HepG2 (cell line): Measurements from ENCODE around the gene TADA2A. TPM values are rescaled to one million over a fixed set of nuclear protein-coding genes. Genes with fewer than 3 reads are reported as not detected.

Experiments
- ARNTL ChIP-seq: sonication (generic); formaldehyde crosslinking; IDR thresholded peaks from 2 replicates; pipeline ENCODE4 v1.4.0; 2020; ENCODE audit warnings: mild to moderate bottlenecking, missing genetic modification reagents
- CEBPG ChIP-seq: IDR thresholded peaks from 2 replicates; pipeline ENCODE4 v1.6.1; 2016
- CREM ChIP-seq, 2 experiments: sonication (generic) in 1 of 2; formaldehyde crosslinking in 1 of 2; IDR thresholded peaks; 2 replicates each; pipeline versions ENCODE4 v1.4.0 to v1.6.1; 2016 to 2020; ENCODE audit warnings: antibody characterized with exemption in 1 of 2, mild to moderate bottlenecking in 1 of 2, missing genetic modification reagents in 1 of 2
- GABPA ChIP-seq, 2 experiments: IDR thresholded peaks; 2 replicates each; pipeline ENCODE4 v1.6.1; 2011 to 2016; ENCODE audit warnings: low read depth in 2 of 2, low read length in 1 of 2, missing biosample characterization in 1 of 2, missing genetic modification characterization in 1 of 2
- MAFF ChIP-seq: IDR thresholded peaks from 2 replicates; pipeline ENCODE4 v1.6.1; 2011; ENCODE audit warnings: low read depth, low read length, improper control_type of control experiment
- MYC ChIP-seq: sonication (generic); formaldehyde crosslinking; IDR thresholded peaks from 2 replicates; pipeline ENCODE4 v1.9.0; 2021; ENCODE audit warnings: missing genetic modification reagents, borderline replicate concordance
- PRMT3 ChIP-seq: sonication (generic); formaldehyde crosslinking; IDR thresholded peaks from 2 replicates; pipeline ENCODE4 v1.8.1; 2022; ENCODE audit warnings: low read depth, mild to moderate bottlenecking, moderate library complexity, missing genetic modification reagents, borderline replicate concordance
- SALL1 ChIP-seq: sonication (generic); formaldehyde crosslinking; IDR thresholded peaks from 2 replicates; pipeline ENCODE4 v1.8.0; 2022; ENCODE audit warnings: mild to moderate bottlenecking, missing genetic modification reagents
- ZFP36 ChIP-seq: fragments of 150-350 bp; IDR thresholded peaks from 2 replicates; pipeline ENCODE4 v1.6.1; 2018; ENCODE audit warnings: borderline replicate concordance, low read length, low read depth; ENCODE audit not compliant: partially characterized antibody
- ZIK1 ChIP-seq: sonication (generic); formaldehyde crosslinking; IDR thresholded peaks from 2 replicates; pipeline ENCODE4 v1.5.0; 2020; ENCODE audit warnings: mild to moderate bottlenecking, low read depth, missing genetic modification reagents, borderline replicate concordance
- ZMAT3 ChIP-seq: sonication (generic); formaldehyde crosslinking; conservative IDR thresholded peaks from 2 replicates; pipeline ENCODE4 v1.7.0; 2021; ENCODE audit warnings: missing genetic modification reagents
- ZNF263 ChIP-seq: sonication (generic); formaldehyde crosslinking; IDR thresholded peaks from 2 replicates; pipeline ENCODE4 v1.4.0; 2020; ENCODE audit warnings: missing genetic modification reagents
- ZNF383 ChIP-seq: sonication (generic); formaldehyde crosslinking; IDR thresholded peaks from 2 replicates; pipeline ENCODE4 v1.4.0; 2020; ENCODE audit warnings: missing genetic modification reagents, mild to moderate bottlenecking, borderline replicate concordance
- ZNF550 ChIP-seq: sonication (generic); formaldehyde crosslinking; IDR thresholded peaks from 2 replicates; pipeline ENCODE4 v1.4.0; 2020; ENCODE audit warnings: mild to moderate bottlenecking, missing genetic modification reagents, borderline replicate concordance
- polyA plus RNA-seq, 8 experiments: library from polyadenylated mRNA; depleted of rRNA in 3 of 8; stranded (reverse) in 7 of 8; unstranded in 1 of 8; fragments of >200 nt; fragmentation: Illumina TruSeq in 4 of 8; extraction: Trizol in 4 of 8; gene quantifications; 2 replicates each; pipeline versions ENCODE4 v1.2.1 to v1.2.3, GENCODE V29; 2011 to 2016; ENCODE audit warnings: low read depth in 4 of 8, missing spikeins in 1 of 8, mixed read lengths in 1 of 8; ENCODE audit not compliant: insufficient read depth in 1 of 8
- total RNA-seq, 5 experiments: library from RNA; depleted of rRNA; stranded (reverse); fragments of >200 nt; fragmentation: Illumina TruSeq; extraction: Trizol; gene quantifications; 2 replicates each; pipeline ENCODE4 v1.2.3, GENCODE V29; 2016; ENCODE audit warnings: low read depth in 1 of 5
- TF ChIP-seq, protein P1 (sequence below): IDR thresholded peaks from 2 replicates; pipeline ENCODE4 v1.6.1; 2016; ENCODE audit warnings: mild to moderate bottlenecking, missing biosample characterization, missing genetic modification reagents
- TF ChIP-seq, protein P2 (sequence below): sonication (generic); formaldehyde crosslinking; IDR thresholded peaks from 2 replicates; pipeline ENCODE4 v1.8.0; 2022; ENCODE audit warnings: missing genetic modification reagents, mild to moderate bottlenecking, inconsistent platforms, borderline replicate concordance
- TF ChIP-seq, protein P3 (sequence below): IDR thresholded peaks from 2 replicates; pipeline ENCODE4 v1.6.1; 2016; ENCODE audit warnings: control low read depth
- TF ChIP-seq, protein P4 (sequence below): sonication (generic); formaldehyde crosslinking; IDR thresholded peaks from 2 replicates; pipeline ENCODE4 v1.8.1; 2023; ENCODE audit warnings: mild to moderate bottlenecking, inconsistent platforms, moderate library complexity, missing genetic modification reagents, borderline replicate concordance
- TF ChIP-seq, protein P5 (sequence below): sonication (generic); formaldehyde crosslinking; IDR thresholded peaks from 2 replicates; pipeline ENCODE4 v1.5.0; 2020; ENCODE audit warnings: mild to moderate bottlenecking, missing genetic modification reagents
- TF ChIP-seq, protein P6 (sequence below): sonication (generic); formaldehyde crosslinking; IDR thresholded peaks from 2 replicates; pipeline ENCODE4 v1.4.0; 2020; ENCODE audit warnings: missing genetic modification reagents

TADA2A gene
- total and polyA plus RNA-seq, 2 of the 13 experiments (the other 11 are each of a cell fraction or from before 2014, with no cell fraction given): 8.0 to 14.0 TPM

DNA sequence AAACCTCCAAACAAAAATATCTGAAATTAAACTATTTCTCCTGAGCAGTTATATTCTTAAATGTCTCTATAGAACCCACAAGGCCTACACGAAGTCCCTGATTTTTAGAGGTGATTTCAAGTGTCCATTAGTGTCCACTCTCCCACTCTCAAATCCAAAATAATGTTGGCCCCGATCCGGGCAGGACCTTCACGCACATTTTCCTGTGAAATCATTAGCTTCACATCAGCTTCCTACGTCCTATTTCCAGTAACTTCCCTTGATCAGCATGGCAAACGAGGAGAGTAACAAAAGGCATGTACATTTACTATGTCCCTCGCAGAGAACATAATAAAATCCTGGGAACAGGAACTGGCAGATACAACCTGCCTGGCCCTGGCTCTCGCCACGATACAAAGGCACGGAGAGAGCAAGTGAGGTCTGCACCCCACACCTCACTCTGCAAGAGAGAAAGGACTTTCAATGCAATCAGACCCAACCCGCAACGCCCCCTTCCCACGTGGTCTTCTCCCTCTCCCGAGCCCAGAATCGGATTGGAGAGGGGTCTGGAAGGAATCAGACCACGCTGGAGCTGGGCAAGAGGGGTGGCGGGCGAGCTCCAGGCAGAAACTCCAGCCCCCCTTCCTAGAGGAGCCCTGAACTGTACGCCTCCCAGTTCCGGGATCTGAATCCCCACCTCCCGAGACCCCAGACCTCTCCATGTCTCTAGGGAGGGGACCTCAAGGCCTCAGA is 48.4 kb upstream of the TADA2A start (continued):
- TF ChIP-seq, protein P1, sequence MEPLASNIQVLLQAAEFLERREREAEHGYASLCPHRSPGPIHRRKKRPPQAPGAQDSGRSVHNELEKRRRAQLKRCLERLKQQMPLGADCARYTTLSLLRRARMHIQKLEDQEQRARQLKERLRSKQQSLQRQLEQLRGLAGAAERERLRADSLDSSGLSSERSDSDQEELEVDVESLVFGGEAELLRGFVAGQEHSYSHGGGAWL (CRISPR knock-in tag): no peak
- TF ChIP-seq ZIK1 (CRISPR knock-in tag) (peak; percentile 50; the same call in 1 of the 2 replicates), ZNF550 (CRISPR knock-in tag) (no peak), SALL1 (CRISPR knock-in tag) (peak; percentile 36; the same call in 1 of the 2 replicates), CEBPG (CRISPR knock-in tag) (no peak; the same call in 1 of the 2 replicates), ZMAT3 (CRISPR knock-in tag) (no peak), MAFF (no peak), ZNF263 (CRISPR knock-in tag) (no peak), MYC (CRISPR knock-in tag) (no peak), ZNF383 (CRISPR knock-in tag) (no peak), GABPA (IDR thresholded peaks at IDR 0.05; ENCODE audit: low read depth, low read length) (no peak), GABPA (CRISPR knock-in tag; IDR thresholded peaks at IDR 0.05; ENCODE audit: low read depth) (0 out of 2 replicates have a peak, but pooled peaks have one; percentile 13), CREM (IDR thresholded peaks at IDR 0.05) (peak; percentile 27; the same call in 1 of the 2 replicates), CREM (CRISPR knock-in tag; IDR thresholded peaks at IDR 0.05) (no peak), ARNTL (no peak), ZFP36 (no peak), PRMT3 (CRISPR knock-in tag) (no peak)
- TF ChIP-seq, protein P2, sequence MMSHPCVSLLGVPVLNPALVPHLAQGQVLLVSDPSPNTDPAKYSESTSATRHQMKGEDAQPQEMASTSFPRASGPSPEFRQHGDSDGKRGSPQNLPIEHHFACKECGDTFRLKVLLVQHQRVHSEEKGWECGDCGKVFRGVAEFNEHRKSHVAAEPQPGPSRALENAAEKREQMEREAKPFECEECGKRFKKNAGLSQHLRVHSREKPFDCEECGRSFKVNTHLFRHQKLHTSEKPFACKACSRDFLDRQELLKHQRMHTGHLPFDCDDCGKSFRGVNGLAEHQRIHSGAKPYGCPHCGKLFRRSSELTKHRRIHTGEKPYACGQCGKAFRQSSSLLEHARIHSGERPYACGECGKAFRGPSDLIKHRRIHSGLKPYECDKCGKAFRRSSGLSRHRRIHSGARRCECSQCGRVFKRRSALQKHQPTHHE (CRISPR knock-in tag): no peak
- TF ChIP-seq, protein P3, sequence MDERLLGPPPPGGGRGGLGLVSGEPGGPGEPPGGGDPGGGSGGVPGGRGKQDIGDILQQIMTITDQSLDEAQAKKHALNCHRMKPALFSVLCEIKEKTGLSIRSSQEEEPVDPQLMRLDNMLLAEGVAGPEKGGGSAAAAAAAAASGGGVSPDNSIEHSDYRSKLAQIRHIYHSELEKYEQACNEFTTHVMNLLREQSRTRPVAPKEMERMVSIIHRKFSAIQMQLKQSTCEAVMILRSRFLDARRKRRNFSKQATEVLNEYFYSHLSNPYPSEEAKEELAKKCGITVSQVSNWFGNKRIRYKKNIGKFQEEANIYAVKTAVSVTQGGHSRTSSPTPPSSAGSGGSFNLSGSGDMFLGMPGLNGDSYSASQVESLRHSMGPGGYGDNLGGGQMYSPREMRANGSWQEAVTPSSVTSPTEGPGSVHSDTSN: no peak
- TF ChIP-seq, protein P4, sequence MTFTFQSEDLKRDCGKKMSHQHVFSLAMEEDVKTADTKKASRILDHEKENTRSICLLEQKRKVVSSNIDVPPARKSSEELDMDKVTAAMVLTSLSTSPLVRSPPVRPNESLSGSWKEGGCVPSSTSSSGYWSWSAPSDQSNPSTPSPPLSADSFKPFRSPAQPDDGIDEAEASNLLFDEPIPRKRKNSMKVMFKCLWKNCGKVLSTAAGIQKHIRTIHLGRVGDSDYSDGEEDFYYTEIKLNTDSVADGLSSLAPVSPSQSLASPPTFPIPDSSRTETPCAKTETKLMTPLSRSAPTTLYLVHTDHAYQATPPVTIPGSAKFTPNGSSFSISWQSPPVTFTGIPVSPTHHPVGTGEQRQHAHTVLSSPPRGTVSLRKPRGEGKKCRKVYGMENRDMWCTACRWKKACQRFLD: peak; percentile 78; the same call in 1 of the 2 replicates
- TF ChIP-seq, protein P5, sequence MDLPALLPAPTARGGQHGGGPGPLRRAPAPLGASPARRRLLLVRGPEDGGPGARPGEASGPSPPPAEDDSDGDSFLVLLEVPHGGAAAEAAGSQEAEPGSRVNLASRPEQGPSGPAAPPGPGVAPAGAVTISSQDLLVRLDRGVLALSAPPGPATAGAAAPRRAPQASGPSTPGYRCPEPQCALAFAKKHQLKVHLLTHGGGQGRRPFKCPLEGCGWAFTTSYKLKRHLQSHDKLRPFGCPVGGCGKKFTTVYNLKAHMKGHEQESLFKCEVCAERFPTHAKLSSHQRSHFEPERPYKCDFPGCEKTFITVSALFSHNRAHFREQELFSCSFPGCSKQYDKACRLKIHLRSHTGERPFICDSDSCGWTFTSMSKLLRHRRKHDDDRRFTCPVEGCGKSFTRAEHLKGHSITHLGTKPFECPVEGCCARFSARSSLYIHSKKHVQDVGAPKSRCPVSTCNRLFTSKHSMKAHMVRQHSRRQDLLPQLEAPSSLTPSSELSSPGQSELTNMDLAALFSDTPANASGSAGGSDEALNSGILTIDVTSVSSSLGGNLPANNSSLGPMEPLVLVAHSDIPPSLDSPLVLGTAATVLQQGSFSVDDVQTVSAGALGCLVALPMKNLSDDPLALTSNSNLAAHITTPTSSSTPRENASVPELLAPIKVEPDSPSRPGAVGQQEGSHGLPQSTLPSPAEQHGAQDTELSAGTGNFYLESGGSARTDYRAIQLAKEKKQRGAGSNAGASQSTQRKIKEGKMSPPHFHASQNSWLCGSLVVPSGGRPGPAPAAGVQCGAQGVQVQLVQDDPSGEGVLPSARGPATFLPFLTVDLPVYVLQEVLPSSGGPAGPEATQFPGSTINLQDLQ (CRISPR knock-in tag): no peak
- TF ChIP-seq, protein P6, sequence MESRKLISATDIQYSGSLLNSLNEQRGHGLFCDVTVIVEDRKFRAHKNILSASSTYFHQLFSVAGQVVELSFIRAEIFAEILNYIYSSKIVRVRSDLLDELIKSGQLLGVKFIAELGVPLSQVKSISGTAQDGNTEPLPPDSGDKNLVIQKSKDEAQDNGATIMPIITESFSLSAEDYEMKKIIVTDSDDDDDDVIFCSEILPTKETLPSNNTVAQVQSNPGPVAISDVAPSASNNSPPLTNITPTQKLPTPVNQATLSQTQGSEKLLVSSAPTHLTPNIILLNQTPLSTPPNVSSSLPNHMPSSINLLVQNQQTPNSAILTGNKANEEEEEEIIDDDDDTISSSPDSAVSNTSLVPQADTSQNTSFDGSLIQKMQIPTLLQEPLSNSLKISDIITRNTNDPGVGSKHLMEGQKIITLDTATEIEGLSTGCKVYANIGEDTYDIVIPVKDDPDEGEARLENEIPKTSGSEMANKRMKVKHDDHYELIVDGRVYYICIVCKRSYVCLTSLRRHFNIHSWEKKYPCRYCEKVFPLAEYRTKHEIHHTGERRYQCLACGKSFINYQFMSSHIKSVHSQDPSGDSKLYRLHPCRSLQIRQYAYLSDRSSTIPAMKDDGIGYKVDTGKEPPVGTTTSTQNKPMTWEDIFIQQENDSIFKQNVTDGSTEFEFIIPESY (CRISPR knock-in tag): no peak
